ENCODE data around the gene TRAPPC14.

DNA sequence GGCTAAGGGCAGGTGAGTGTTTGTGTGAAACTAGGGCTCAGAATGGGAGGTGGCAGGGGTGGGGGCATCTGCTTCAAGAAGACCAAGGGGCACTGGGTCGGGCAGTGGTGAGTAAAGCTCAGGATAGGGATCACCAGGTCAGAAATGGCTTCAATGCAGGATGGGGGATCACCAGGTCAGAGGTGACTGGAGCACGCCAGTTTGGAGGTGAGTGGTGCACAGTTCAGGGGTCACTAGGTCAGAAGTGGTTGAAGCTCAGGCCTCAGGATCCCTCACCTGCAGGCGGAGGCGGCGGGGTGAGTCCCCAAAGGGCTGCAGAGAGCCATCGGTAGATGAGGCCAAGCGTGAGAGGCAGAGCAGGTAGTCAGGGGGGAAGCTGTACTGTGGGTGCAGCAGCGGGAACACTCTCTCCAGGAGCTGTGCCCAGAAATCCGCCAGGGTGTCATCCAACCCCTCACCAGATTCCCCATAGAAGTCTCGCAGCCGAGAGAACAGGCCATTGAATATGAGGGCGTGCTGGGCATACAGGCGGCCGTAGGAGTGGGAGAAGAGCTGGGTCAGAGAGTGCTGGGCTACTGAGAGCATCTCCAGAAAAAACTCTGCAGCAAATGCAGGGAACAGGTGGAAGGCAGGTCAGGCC lies 16.9 kb upstream of the TRAPPC14 start:
- TF ChIP-seq, protein P1, sequence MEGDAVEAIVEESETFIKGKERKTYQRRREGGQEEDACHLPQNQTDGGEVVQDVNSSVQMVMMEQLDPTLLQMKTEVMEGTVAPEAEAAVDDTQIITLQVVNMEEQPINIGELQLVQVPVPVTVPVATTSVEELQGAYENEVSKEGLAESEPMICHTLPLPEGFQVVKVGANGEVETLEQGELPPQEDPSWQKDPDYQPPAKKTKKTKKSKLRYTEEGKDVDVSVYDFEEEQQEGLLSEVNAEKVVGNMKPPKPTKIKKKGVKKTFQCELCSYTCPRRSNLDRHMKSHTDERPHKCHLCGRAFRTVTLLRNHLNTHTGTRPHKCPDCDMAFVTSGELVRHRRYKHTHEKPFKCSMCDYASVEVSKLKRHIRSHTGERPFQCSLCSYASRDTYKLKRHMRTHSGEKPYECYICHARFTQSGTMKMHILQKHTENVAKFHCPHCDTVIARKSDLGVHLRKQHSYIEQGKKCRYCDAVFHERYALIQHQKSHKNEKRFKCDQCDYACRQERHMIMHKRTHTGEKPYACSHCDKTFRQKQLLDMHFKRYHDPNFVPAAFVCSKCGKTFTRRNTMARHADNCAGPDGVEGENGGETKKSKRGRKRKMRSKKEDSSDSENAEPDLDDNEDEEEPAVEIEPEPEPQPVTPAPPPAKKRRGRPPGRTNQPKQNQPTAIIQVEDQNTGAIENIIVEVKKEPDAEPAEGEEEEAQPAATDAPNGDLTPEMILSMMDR (IDR thresholded peaks at IDR 0.05), result no peak
- TF ChIP-seq POLR2AphosphoS5 (IDR thresholded peaks at IDR 0.05), result no peak
- TF ChIP-seq POLR2A (IDR thresholded peaks at IDR 0.05), result no peak

Measured in sigmoid colon (tissue), 4 donors.